ENCODE data around the gene ANKRD22. TPM values are rescaled to one million over a fixed set of nuclear protein-coding genes. Genes with fewer than 3 reads are reported as not detected.
"Not testable (repeated sequence)": the region's sequence is repeated elsewhere in the genome, so short reads cannot be mapped to it uniquely, and the experiment has no call there.

Gene ANKRD22
- total RNA-seq, 2 donors from 2014 or later: 0.21 to 5.9 TPM

DNA sequence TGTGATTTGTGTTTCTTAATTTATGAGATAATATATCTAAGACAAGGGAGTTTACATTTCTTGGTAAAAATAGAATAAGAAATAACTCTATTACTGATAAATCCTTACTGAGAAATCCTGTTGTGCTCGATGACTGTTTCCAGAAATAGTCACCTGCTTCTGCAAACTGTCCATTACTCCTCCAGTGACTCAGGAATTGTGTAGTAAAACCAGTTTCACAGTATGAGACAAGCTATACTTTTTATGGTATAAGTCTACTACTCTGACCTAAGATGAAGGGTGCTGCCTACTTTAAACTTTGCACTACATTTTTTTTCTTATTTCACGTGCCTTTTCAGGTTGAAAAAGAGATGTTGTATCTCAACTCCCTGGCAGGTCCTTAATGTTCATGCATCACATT, 6.8 kb upstream of the ANKRD22 start:
- no peaks in the 10 kb centered on the region for H3K9me3 Mint-ChIP-seq
- no peak overlapping the region for H3K4me3 Mint-ChIP-seq
- H3K27me3 Mint-ChIP-seq: peaks cover 3% of the 10 kb centered on the region
- H3K4me1 Mint-ChIP-seq: peaks cover 4% of the 10 kb centered on the region
- no peaks in the 10 kb centered on the region for H3K36me3 Mint-ChIP-seq (ENCODE audit: low read depth)
- peak overlapping the region; percentile 8 for H3K27ac Mint-ChIP-seq
- ATAC-seq (replicated peaks): peak; percentile 97

DNA sequence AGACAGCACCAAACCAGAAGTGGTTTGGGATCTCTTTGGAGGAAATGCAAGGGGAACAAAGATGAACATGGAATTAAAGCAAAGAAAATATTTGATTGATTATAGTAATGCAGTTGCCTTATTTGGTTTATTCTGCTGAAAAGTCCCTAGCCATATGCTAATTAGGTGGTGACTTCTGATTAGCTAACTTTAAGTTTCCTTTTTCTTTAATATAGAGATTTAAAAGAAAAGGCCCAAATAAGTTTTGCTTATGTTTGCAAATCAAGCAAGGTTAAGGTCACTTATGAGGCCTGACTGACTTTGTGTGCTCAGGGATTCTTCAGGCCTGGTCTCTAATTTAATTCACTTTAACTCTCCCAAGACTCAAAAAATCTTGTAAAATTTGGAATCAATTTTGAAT, 6.2 kb upstream of the ANKRD22 start:
- H3K27me3 Mint-ChIP-seq: no peaks in the 10 kb centered on the region
- no peak for ATAC-seq (replicated peaks)
- H3K36me3 Mint-ChIP-seq (ENCODE audit: low read depth): no peaks in the 10 kb centered on the region
- no peaks in the 10 kb centered on the region for H3K9me3 Mint-ChIP-seq
- no peak overlapping the region for H3K4me3 Mint-ChIP-seq
- no peak overlapping the region for H3K27ac Mint-ChIP-seq
- peaks cover 4% of the 10 kb centered on the region for H3K4me1 Mint-ChIP-seq

DNA sequence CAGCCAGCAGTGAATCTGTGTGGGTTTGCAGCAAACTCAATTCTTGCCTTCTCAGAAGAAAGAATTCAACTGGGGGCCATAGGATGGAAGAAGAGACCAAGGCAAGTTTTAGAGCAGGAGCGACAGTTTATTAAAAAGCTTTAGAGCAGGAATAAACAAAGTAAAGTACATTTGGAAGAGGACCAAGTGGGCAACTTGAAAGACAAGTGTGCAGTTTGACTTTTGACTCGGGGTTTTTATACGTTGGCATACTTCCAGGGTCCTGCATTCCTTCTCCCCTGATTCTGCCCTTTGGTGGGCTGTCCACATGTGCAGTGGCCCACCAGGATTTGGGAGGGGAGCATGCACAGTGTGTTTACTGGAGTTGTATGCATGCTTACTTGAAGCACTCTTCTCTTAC, 3.0 kb upstream of the ANKRD22 start:
- no peaks in the 10 kb centered on the region for H3K27me3 Mint-ChIP-seq
- no peaks in the 10 kb centered on the region for H3K9me3 Mint-ChIP-seq
- no peak overlapping the region for H3K4me3 Mint-ChIP-seq
- H3K27ac Mint-ChIP-seq: no peak overlapping the region
- no peaks in the 10 kb centered on the region for H3K36me3 Mint-ChIP-seq (ENCODE audit: low read depth)
- no peak for ATAC-seq (replicated peaks)
- peaks cover 4% of the 10 kb centered on the region for H3K4me1 Mint-ChIP-seq

DNA sequence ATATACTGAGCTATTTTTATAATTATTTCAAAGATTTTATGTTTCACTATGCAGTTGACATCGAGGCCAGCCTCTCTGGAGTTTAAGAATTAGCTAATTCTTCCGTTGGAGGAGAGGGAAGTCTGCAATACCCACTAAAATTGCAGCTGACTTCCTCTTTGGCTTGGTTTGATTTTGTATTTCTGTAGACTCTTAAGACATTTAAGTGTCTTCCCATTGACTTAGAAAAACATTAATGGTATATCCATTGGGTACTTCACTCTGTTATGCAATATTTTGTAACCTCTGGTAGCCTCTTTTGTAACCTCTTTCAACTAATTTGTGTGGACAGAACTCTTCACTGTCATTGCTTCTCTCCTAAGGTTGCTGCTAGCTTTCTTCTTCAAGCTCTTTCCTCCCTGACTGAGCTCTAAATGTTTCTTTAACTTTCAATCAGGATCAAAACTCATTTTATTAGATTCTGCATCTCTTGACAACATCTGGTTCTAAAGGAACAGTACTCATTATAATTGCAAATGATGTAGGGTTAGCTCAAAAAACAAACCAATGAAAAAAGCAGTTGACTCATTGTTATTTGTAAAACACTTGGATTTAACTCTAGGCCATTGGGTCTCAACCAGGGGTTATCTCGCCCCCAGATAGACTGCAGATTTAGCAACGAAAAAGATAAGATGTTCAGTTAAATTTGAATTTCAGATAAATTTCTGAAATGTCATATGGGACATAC, 1.7 kb upstream of the ANKRD22 start:
- Mint-ChIP-seq H3K36me3 (ENCODE audit: low read depth) (peaks cover 5% of the 10 kb centered on the region), H3K4me1 (peaks cover 15% of the 10 kb centered on the region), H3K4me3 (no peak overlapping the region), H3K27me3 (no peaks in the 10 kb centered on the region), H3K9me3 (no peaks in the 10 kb centered on the region), H3K27ac (no peak overlapping the region)
- no peak for ATAC-seq (replicated peaks)

DNA sequence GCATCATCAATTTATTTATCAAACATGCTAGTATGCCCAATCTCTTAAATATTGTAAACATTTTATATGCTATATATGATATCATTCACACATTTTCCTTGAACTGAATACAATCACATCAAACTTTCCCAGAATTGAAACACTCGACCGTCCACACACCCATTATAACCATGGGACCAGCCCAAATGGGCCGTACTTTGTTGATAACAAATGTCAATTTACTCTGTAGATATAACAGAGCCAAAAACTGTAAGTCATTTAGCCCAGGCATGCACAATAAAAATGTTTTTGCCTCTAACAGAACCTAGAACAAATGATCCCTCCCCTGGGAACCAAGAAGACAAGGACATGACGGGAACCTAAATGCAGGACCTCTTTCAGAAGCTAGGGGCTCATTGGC, 683 bp upstream of the ANKRD22 start:
- H3K27me3 Mint-ChIP-seq: no peaks in the 10 kb centered on the region
- H3K36me3 Mint-ChIP-seq (ENCODE audit: low read depth): peaks cover 5% of the 10 kb centered on the region
- H3K4me1 Mint-ChIP-seq: peaks cover 17% of the 10 kb centered on the region
- no peaks in the 10 kb centered on the region for H3K9me3 Mint-ChIP-seq
- no peak overlapping the region for H3K27ac Mint-ChIP-seq
- no peak overlapping the region for H3K4me3 Mint-ChIP-seq
- ATAC-seq (replicated peaks): no peak

DNA sequence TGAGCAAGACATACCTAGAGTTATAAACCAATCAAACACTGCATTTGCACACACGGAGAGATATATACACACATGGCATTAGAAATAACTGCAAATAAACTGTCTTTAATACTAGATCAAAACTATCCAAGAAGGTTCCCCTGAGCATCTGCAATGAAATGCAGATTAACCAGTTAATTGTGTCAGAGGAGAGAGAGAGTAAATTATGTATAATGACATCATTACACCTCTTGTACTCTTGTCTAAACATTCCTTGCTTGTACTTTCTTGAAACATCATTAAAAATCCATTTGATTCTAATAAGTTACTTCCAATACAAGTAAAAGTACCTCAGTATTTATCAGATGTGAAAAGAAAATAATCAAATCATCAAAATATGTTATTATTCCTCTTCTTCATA, 932 bp downstream of the ANKRD22 start:
- Mint-ChIP-seq H3K9me3 (no peaks in the 10 kb centered on the region), H3K27ac (no peak overlapping the region), H3K4me3 (no peak overlapping the region), H3K36me3 (ENCODE audit: low read depth) (peaks cover 5% of the 10 kb centered on the region), H3K27me3 (no peaks in the 10 kb centered on the region), H3K4me1 (peaks cover 17% of the 10 kb centered on the region)
- no peak for ATAC-seq (replicated peaks)

DNA sequence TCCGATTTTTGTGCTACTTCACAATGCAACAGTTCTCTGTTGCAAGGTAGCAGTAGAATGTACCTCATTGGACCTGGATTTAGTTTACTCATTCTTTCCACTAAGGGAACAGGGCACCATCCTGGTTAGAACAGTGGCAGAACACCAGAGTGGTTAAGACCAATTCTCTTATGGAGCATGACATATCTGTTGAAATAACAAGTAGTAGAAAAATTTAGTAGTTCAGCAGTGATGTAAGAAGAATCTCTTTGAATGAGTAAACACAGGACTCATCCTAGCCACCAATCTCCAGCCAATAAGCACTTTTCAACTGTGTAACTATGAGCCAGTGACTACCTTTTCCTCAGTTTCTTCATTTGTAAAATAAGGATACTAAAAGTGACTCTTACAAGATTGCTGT, 2.4 kb downstream of the ANKRD22 start:
- H3K4me3 Mint-ChIP-seq: peak overlapping the region; percentile 35
- H3K36me3 Mint-ChIP-seq (ENCODE audit: low read depth): peaks cover 5% of the 10 kb centered on the region
- H3K27me3 Mint-ChIP-seq: peaks cover 5% of the 10 kb centered on the region
- ATAC-seq (replicated peaks): peak; percentile 90
- H3K4me1 Mint-ChIP-seq: peaks cover 13% of the 10 kb centered on the region
- H3K27ac Mint-ChIP-seq: peak overlapping the region; percentile 85
- no peaks in the 10 kb centered on the region for H3K9me3 Mint-ChIP-seq

DNA sequence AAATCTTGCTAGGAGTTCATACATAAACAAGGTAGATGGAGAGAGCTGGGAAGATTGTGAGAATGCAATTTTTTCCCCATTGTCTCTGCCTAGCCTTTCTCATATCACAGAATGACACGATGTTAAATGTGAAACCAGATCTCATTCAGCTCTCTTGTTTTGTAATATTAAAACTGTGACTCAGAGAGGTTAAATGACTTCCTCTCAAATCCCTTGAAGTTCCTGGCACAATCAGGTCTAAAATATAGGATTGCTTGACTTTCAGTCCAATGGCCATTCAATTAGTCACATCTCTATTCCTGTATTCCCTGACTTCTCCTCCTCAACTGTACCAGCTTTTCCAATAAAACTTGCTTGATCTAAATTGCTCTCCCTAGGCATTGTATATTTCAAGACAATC, 3.1 kb downstream of the ANKRD22 start:
- H3K9me3 Mint-ChIP-seq: no peaks in the 10 kb centered on the region
- peaks cover 5% of the 10 kb centered on the region for H3K36me3 Mint-ChIP-seq (ENCODE audit: low read depth)
- peak overlapping the region; percentile 85 for H3K27ac Mint-ChIP-seq
- H3K4me3 Mint-ChIP-seq: peak overlapping the region; percentile 35
- H3K4me1 Mint-ChIP-seq: peaks cover 13% of the 10 kb centered on the region
- ATAC-seq (replicated peaks): peak; percentile 82
- peaks cover 5% of the 10 kb centered on the region for H3K27me3 Mint-ChIP-seq

DNA sequence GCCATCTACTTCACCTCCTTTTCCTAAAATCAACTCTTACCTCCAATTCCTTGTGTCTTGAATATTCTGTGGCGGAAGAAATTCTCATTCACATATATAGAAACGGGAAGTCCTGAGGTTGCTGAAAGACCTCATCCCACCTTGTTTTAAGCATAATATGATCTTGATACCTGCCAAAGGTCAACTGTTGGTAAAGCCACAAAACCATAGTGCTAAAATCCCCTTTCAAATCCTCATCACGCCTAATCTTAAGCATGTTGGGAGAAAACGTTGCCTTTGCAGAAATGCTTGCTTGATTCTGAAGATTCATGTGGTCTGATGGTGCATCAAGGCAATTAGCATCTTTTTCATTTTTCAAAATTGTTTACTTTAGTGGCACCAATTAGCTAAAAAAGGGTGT, 8.5 kb downstream of the ANKRD22 start:
- H3K36me3 Mint-ChIP-seq (ENCODE audit: low read depth): no peaks in the 10 kb centered on the region
- no peaks in the 10 kb centered on the region for H3K9me3 Mint-ChIP-seq
- no peak overlapping the region for H3K4me3 Mint-ChIP-seq
- ATAC-seq (replicated peaks): no peak
- H3K4me1 Mint-ChIP-seq: peaks cover under 1% of the 10 kb centered on the region
- peaks cover 9% of the 10 kb centered on the region for H3K27me3 Mint-ChIP-seq
- no peak overlapping the region for H3K27ac Mint-ChIP-seq

DNA sequence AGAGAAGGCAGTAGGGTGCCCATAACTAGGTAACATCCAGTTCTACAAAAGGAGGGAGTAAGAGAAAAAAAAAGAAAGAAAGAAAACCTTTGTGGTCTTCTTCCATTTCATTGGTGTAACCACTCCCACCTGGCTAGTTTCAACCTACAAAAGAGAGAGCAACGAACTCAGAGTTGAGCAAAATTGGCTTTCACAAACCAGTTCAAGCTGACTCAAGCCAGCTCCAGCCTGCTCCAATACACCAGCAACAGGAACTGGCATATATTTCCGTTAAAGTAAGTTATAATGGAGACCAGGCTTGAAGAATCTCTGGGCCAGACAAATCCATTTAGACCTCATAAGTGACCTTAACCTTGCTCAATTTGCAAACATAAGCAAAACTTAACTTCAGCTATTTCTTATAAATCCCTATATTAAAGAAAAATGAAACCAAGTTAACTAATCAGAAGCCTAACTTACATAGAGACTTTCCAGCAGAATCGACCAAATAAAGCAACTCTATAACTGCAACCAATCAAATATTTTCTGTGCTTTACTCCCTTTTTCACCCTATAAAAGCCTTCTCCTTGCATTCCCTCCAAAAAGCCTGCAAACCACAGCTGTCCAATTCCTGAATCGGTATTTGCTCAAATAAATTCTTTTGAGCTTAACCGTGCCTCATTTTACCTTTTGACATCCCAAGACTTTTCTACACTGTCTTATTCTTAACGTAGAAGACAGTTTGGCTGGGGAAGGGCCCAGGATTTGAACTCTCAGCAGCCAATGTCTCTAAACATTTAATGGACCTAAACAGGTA, 10.1 kb downstream of the ANKRD22 start:
- no peak overlapping the region for H3K4me3 Mint-ChIP-seq
- no peaks in the 10 kb centered on the region for H3K9me3 Mint-ChIP-seq
- ATAC-seq (replicated peaks): peak; percentile 79
- H3K4me1 Mint-ChIP-seq: no peaks in the 10 kb centered on the region
- H3K27me3 Mint-ChIP-seq: peaks cover 9% of the 10 kb centered on the region
- no peak overlapping the region for H3K27ac Mint-ChIP-seq
- no peaks in the 10 kb centered on the region for H3K36me3 Mint-ChIP-seq (ENCODE audit: low read depth)

DNA sequence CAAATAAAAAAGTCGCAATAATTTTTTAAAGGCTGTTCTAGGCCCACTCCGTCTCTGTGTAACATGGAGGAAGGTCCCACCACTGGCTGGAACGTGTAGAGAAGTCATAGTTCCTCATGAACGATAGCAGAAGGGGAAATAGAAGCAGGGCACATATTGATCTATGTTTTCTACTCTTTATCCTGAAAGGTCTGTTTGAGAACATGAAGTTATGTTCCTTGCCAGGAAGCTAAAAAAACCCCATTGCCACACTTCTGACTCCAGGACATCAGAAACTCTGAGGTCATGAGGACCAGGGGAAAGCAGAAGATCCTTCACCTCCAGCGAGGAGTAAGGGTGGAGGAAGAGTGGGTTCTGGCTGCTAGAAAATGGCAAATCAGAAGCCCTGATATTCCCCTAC, 10.8 kb downstream of the ANKRD22 start:
- H3K4me3 Mint-ChIP-seq: no peak overlapping the region
- no peaks in the 10 kb centered on the region for H3K36me3 Mint-ChIP-seq (ENCODE audit: low read depth)
- H3K4me1 Mint-ChIP-seq: no peaks in the 10 kb centered on the region
- no peak overlapping the region for H3K27ac Mint-ChIP-seq
- ATAC-seq (replicated peaks): no peak
- peaks cover 9% of the 10 kb centered on the region for H3K27me3 Mint-ChIP-seq
- H3K9me3 Mint-ChIP-seq: no peaks in the 10 kb centered on the region

DNA sequence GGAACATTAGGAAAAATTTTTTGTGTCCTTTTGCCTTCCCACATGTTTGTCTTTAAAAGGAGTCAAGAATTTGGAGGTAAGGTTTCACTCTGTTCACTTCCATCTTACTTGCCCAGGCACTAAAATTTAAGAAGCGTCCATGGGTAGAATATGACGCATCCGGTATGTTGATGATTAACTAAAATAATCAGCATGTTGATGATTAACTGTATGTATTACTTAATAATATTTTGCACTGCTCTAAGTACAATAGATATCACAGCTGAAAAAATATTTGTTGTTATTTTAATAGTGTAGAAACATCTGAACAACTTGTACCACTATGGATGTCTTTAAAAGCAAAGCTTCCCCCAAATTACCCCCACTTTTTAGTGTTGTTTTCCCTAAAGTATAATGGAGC, 11.5 kb downstream of the ANKRD22 start:
- H3K9me3 Mint-ChIP-seq: no peaks in the 10 kb centered on the region
- H3K27ac Mint-ChIP-seq: no peak overlapping the region
- H3K27me3 Mint-ChIP-seq: peaks cover 7% of the 10 kb centered on the region
- no peaks in the 10 kb centered on the region for H3K4me1 Mint-ChIP-seq
- H3K36me3 Mint-ChIP-seq (ENCODE audit: low read depth): no peaks in the 10 kb centered on the region
- no peak overlapping the region for H3K4me3 Mint-ChIP-seq
- ATAC-seq (replicated peaks): no peak

DNA sequence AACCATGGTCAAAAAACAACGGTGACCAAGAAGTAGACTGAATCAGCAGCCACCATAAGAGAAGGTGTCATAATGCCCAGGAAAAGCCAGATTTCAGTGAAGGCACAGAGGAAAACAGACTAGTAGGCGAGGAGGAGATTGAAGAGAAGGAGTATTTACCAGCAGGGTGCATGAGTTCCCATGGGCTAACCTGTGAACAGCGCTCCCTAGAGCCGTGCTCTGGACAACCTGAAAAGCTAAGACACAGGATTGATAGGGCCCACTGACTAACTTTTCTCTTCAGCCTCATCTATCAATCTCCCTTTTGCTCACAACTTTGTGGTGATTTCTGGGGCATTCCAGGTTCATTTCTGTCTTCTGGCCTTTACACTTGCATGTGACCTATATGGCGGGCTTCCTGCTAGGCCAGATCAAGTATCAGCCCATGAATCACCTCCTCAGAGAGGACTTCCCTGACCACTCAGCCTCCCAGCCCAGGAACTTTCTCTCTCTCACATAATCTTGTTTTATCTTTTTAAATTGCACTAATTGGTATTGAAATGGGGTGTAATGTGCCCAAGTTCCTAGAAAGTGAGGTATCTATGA, 12.8 kb downstream of the ANKRD22 start:
- H3K4me3 Mint-ChIP-seq: no peak overlapping the region
- H3K27ac Mint-ChIP-seq: no peak overlapping the region
- peak; percentile 17 for ATAC-seq (replicated peaks)
- no peaks in the 10 kb centered on the region for H3K36me3 Mint-ChIP-seq (ENCODE audit: low read depth)
- peaks cover 4% of the 10 kb centered on the region for H3K27me3 Mint-ChIP-seq
- H3K4me1 Mint-ChIP-seq: peaks cover 2% of the 10 kb centered on the region
- no peaks in the 10 kb centered on the region for H3K9me3 Mint-ChIP-seq

DNA sequence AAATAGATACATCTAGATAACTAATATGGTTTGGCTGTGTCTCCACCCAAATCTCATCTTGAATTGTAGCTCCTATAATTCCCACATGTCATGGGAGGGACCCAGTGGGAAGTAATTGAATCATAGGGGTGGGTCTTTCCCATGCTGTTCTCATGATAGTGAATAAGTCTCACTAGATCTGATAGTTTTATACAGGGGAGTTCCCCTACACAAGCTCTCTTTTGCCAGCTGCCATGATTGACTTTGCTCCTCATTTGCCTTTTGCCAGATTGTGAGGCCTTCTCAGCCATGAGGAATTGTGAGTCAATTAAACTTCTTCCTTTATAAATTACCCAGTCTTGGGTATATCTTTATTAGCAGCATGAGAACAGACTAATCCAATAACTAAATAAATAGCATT, 14.0 kb downstream of the ANKRD22 start:
- not testable (repeated sequence) for ATAC-seq (replicated peaks); H3K36me3 Mint-ChIP-seq (ENCODE audit: low read depth); H3K4me3 Mint-ChIP-seq; H3K27me3 Mint-ChIP-seq; H3K4me1 Mint-ChIP-seq; H3K9me3 Mint-ChIP-seq; H3K27ac Mint-ChIP-seq

DNA sequence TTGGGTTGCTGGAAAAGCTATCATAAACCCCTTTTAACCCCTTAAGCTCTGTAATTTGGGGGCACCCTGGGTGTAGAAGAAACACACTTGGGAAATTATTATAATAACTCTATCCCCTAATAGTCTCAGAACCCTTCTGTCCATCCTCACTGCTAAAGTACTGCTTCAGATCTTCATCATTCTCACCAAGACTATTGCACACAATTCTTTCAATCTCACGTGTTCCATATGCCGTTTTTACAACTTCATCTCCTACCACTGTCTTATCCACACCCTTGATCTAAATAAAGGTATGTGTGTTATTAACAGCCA, 15.8 kb downstream of the ANKRD22 start:
- Mint-ChIP-seq H3K9me3 (no peaks in the 10 kb centered on the region), H3K27ac (no peak overlapping the region), H3K36me3 (ENCODE audit: low read depth) (no peaks in the 10 kb centered on the region), H3K4me1 (peaks cover 14% of the 10 kb centered on the region), H3K27me3 (no peaks in the 10 kb centered on the region), H3K4me3 (no peak overlapping the region)
- peak; percentile 1 for ATAC-seq (replicated peaks)
